Astrocyte (in vitro differentiated cells and primary cell): Measurements from ENCODE around the gene FOXJ2. TPM values are rescaled to one million over a fixed set of nuclear protein-coding genes. Genes with fewer than 3 reads are reported as not detected.

Source experiments
- DNase-seq: peaks from one replicate; pipeline ENCODE4 v3.0.0-alpha.2; 2010; ENCODE audit warnings: low read depth
- FAIRE-seq: peaks from 2 replicates; lab custom pipeline; 2011; peaks lifted over from hg19 to GRCh38; lab: Jason Lieb, UNC
- H2AFZ ChIP-seq: 2 replicates; pipeline ENCODE4 v1.6.0; 2012; ENCODE audit warnings: low read depth, low read length, inconsistent platforms
- H3K27ac ChIP-seq: 2 replicates; pipeline ENCODE4 v1.5.1; 2011; ENCODE audit warnings: low read depth, low read length, inconsistent platforms
- H3K27me3 ChIP-seq: 2 replicates; pipeline ENCODE4 v1.6.0; 2011; ENCODE audit warnings: low read length, inconsistent platforms; ENCODE audit not compliant: insufficient read depth
- H3K36me3 ChIP-seq: 2 replicates; pipeline ENCODE4 v1.5.1; 2011; ENCODE audit warnings: low read length, inconsistent platforms; ENCODE audit not compliant: insufficient read depth
- H3K4me1 ChIP-seq: 2 replicates; pipeline ENCODE4 v1.5.1; 2011; ENCODE audit warnings: low read length, inconsistent platforms; ENCODE audit not compliant: insufficient read depth
- H3K4me2 ChIP-seq: 2 replicates; pipeline ENCODE4 v1.6.0; 2012; ENCODE audit warnings: low read length, inconsistent platforms
- H3K4me3 ChIP-seq: 2 replicates; pipeline ENCODE4 v1.5.1; 2011; ENCODE audit warnings: low read depth, mild to moderate bottlenecking, low read length, inconsistent platforms; ENCODE audit not compliant: insufficient read depth
- H3K79me2 ChIP-seq: 2 replicates; pipeline ENCODE4 v1.6.0; 2012; ENCODE audit warnings: mild to moderate bottlenecking, low read length, inconsistent platforms; ENCODE audit not compliant: insufficient read depth
- H3K9ac ChIP-seq: 2 replicates; pipeline ENCODE4 v1.6.0; 2012; ENCODE audit warnings: mild to moderate bottlenecking, low read length, inconsistent platforms
- H3K9me3 ChIP-seq: 2 replicates; pipeline ENCODE4 v1.5.1; 2012; ENCODE audit warnings: low read depth, mild to moderate bottlenecking, low read length, inconsistent platforms; ENCODE audit not compliant: insufficient read depth
- H4K20me1 ChIP-seq: 2 replicates; pipeline ENCODE4 v1.6.0; 2012; ENCODE audit warnings: low read length, inconsistent platforms; ENCODE audit not compliant: insufficient read depth
- H3K27ac Mint-ChIP-seq: one replicate; pipeline ENCODE4 v1.8.0; 2021; ENCODE audit warnings: mild to moderate bottlenecking, mixed read lengths; ENCODE audit not compliant: unreplicated experiment
- H3K27me3 Mint-ChIP-seq: one replicate; pipeline ENCODE4 v1.8.0; 2021; ENCODE audit warnings: low read depth, mixed read lengths; ENCODE audit not compliant: unreplicated experiment
- H3K36me3 Mint-ChIP-seq: one replicate; pipeline ENCODE4 v1.8.0; 2021; ENCODE audit warnings: low read depth, mixed read lengths; ENCODE audit not compliant: unreplicated experiment
- H3K4me1 Mint-ChIP-seq: one replicate; pipeline ENCODE4 v1.8.0; 2021; ENCODE audit warnings: low read depth, mixed read lengths; ENCODE audit not compliant: unreplicated experiment
- H3K4me3 Mint-ChIP-seq: one replicate; pipeline ENCODE4 v1.8.0; 2021; ENCODE audit warnings: mild to moderate bottlenecking, moderate library complexity, mixed read lengths; ENCODE audit not compliant: unreplicated experiment
- H3K9me3 Mint-ChIP-seq: one replicate; pipeline ENCODE4 v1.8.0; 2021; ENCODE audit warnings: mild to moderate bottlenecking, mixed read lengths; ENCODE audit not compliant: unreplicated experiment
- CTCF ChIP-seq: IDR thresholded peaks from 2 replicates; pipeline ENCODE4 v1.5.1; 2011; ENCODE audit warnings: low read depth, mild to moderate bottlenecking, inconsistent platforms, low read length, moderate library complexity; ENCODE audit not compliant: insufficient read depth
- EZH2 ChIP-seq: IDR thresholded peaks from 2 replicates; pipeline ENCODE4 v1.6.1; 2012; ENCODE audit warnings: mild to moderate bottlenecking, low read length, inconsistent platforms; ENCODE audit not compliant: insufficient read depth
- total RNA-seq: library from RNA; stranded (reverse); gene quantifications from 2 replicates; pipeline ENCODE4 v1.2.1, GENCODE V29; 2021

FOXJ2 gene
- total RNA-seq, 1 donor from 2014 or later, result 16.0 TPM

GRCh38 chr12:8078398-8078797 lies 45.9 kb downstream of the FOXJ2 start:
- no peak overlapping the region for H3K4me2 ChIP-seq
- Mint-ChIP-seq H3K9me3 (peaks cover 1% of the 10 kb centered on the region), H3K27ac (no peak overlapping the region), H3K27me3 (no peaks in the 10 kb centered on the region), H3K36me3 (no peaks in the 10 kb centered on the region), H3K4me3 (no peak overlapping the region), H3K4me1 (peaks cover 9% of the 10 kb centered on the region)
- peaks cover 21% of the 10 kb centered on the region for H3K79me2 ChIP-seq
- no peaks in the 10 kb centered on the region for H3K36me3 ChIP-seq
- H3K4me3 ChIP-seq, result no peak overlapping the region
- no peak for FAIRE-seq
- peaks cover under 1% of the 10 kb centered on the region for H4K20me1 ChIP-seq
- peaks cover 18% of the 10 kb centered on the region for H3K4me1 ChIP-seq
- H3K9me3 ChIP-seq, result no peaks in the 10 kb centered on the region
- H3K27ac ChIP-seq, result no peak overlapping the region
- TF ChIP-seq EZH2, result no peak
- peak; percentile 56 for TF ChIP-seq CTCF
- no peaks in the 10 kb centered on the region for H3K27me3 ChIP-seq
- no peak overlapping the region for H2AFZ ChIP-seq
- peak; percentile 58 for DNase-seq
- no peak overlapping the region for H3K9ac ChIP-seq

- H3K27me3 Mint-ChIP-seq, result no peaks in the 10 kb centered on the region
Measured at GRCh38 chr12:8078916-8079315, 46.4 kb downstream of the FOXJ2 start.

More at GRCh38 chr12:8078916-8079315, 46.4 kb downstream of the FOXJ2 start:
- no peaks in the 10 kb centered on the region for H3K36me3 Mint-ChIP-seq
- H3K4me1 Mint-ChIP-seq, result peaks cover 10% of the 10 kb centered on the region
- no peak overlapping the region for H3K4me3 Mint-ChIP-seq
- no peak overlapping the region for H3K27ac Mint-ChIP-seq
- Histone ChIP-seq H4K20me1 (peaks cover 6% of the 10 kb centered on the region), H3K27ac (no peak overlapping the region), H3K4me2 (no peak overlapping the region), H3K27me3 (no peaks in the 10 kb centered on the region), H3K79me2 (peaks cover 26% of the 10 kb centered on the region), H2AFZ (no peak overlapping the region), H3K4me3 (no peak overlapping the region), H3K4me1 (peaks cover 18% of the 10 kb centered on the region), H3K9ac (no peak overlapping the region), H3K9me3 (no peaks in the 10 kb centered on the region), H3K36me3 (no peaks in the 10 kb centered on the region)
- DNase-seq (no peak), FAIRE-seq (no peak)
- peaks cover 1% of the 10 kb centered on the region for H3K9me3 Mint-ChIP-seq
- TF ChIP-seq CTCF, result no peak
- TF ChIP-seq EZH2, result no peak
